ENCODE results near the gene TPM4.

TPM4 gene

GRCh38 chr19:16041299-16041990, 34.9 kb upstream of the TPM4 start:
- peak; percentile 57 to 67 for DNase-seq (ENCODE audit: low read depth in 1 of 2, low spot score in 1 of 2)

GRCh38 chr19:16041991-16042386, 34.3 kb upstream of the TPM4 start:
- no peak for DNase-seq (ENCODE audit: low read depth in 1 of 2, low spot score in 1 of 2)

- DNase-seq (ENCODE audit: low read depth in 1 of 2, low spot score in 1 of 2): no peak
Observed at GRCh38 chr19:16042533-16043085, 33.7 kb upstream of the TPM4 start.

- DNase-seq (ENCODE audit: low read depth in 1 of 2, low spot score in 1 of 2): no peak
Observed at GRCh38 chr19:16043156-16043757, 33.0 kb upstream of the TPM4 start.

DNA sequence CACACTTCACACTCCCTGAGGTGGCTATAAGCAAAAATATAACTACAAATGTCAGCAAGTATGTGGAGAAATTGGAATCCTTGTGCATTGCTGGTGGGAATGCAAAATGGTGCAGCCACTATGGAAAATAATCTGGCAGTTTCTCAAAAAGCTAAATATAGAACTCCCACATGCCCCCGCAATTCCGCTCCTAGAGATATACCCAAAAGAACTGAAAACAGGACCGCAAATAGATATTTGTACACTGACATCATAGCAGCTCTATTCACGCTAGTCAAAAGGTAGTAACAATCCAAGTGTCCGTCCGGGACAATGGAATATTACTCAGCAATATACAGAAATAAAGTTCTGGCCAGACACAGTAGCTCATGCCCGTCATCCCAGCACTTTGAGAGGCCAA, 31.5 kb upstream of the TPM4 start:
- no peak for DNase-seq (ENCODE audit: low read depth in 1 of 2, low spot score in 1 of 2)

- no peak for DNase-seq (ENCODE audit: low read depth in 1 of 2, low spot score in 1 of 2)
Observed at GRCh38 chr19:16045171-16045570, 31.1 kb upstream of the TPM4 start.

- no peak for DNase-seq (ENCODE audit: low read depth in 1 of 2, low spot score in 1 of 2)
Observed at GRCh38 chr19:16045893-16046292, 30.4 kb upstream of the TPM4 start.

DNA sequence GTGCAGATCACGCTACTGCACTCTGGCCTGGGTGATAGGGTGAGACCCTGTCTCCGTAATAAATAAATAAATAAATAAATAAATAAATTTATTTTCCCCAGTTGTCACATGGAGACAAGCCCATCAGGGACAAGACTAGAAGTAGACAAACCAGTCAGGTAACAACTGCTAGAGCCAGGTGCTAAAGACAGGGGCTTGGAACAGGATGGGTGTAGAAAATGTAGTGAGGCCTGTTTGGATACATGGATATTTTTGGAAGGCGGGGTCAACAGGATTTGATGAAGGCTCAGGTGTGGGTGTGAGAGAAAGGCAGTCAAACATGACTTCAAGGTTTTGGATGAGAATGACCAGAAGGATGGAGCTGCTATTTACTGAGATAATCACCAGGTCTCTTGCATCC, 27.7 kb upstream of the TPM4 start:
- no peak for DNase-seq (ENCODE audit: low read depth in 1 of 2, low spot score in 1 of 2)

- DNase-seq (ENCODE audit: low read depth in 1 of 2, low spot score in 1 of 2): no peak
Observed at GRCh38 chr19:16051254-16052025, 24.9 kb upstream of the TPM4 start.

DNA sequence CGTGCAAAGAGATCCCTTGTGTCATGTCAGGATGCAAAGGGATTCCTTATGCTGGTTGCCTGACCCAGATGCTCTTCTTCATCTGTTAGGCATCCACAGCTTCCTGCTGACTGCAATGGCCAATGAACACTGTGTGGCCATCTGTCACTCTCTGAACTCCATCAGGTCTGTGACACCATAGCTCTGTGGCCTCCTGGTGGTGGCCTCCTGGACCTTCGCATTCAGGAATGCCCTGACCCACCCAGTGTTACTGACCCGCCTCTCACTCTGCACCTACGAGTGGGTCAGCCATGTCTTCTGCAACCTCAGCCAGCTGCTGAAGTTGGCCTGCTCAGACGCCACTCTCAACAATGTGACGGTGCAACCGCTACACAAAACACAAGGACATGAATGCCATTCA, 23.9 kb upstream of the TPM4 start:
- no peak for DNase-seq (ENCODE audit: low read depth in 1 of 2, low spot score in 1 of 2)

DNA sequence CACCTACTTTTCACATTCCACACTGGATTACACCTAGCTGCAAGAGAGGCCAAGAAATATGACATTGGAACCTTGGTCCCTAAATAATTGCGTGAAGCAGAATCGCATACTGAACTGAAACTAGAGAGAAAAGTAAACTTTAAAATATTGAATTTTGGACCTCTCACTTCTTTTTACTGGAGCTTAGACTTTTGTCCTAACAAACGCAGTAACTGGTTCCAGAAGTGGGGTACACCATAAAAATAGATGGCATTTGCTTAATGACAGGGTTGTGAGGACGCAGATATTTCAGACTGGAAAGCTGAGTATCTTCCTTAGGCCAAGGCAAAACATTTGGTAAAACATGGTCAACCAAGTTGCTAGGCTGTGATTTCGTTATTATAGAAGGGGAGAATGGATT, 19.2 kb upstream of the TPM4 start:
- DNase-seq (ENCODE audit: low read depth in 1 of 2, low spot score in 1 of 2): no peak

DNA sequence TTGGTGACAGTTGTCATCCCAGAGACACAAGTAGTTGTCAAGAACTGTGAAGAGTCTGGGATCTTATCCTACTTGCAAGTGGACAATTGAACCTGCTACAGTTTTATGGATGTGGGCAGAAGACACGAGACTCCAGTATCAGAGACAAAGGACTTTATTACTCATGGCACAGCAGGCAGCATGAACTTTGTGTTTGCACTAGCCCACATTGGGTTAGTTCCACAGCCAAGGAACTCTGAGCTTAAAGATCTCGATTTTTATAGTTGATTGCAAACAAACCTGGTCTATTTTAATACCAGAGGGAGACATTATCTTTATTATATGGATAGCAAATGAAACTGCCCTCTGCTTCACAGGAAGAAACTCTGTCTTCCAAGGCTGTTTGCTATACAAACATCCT, 16.0 kb upstream of the TPM4 start:
- DNase-seq (ENCODE audit: low read depth in 1 of 2, low spot score in 1 of 2): no peak

GRCh38 chr19:16061943-16062342, 14.4 kb upstream of the TPM4 start:
- no peak for DNase-seq (ENCODE audit: low read depth in 1 of 2, low spot score in 1 of 2)

GRCh38 chr19:16062789-16063188, 13.5 kb upstream of the TPM4 start:
- peak; percentile 54 to 59 for DNase-seq (ENCODE audit: low read depth in 1 of 2, low spot score in 1 of 2)

GRCh38 chr19:16064209-16064889, 11.9 kb upstream of the TPM4 start:
- no peak for DNase-seq (ENCODE audit: low read depth in 1 of 2, low spot score in 1 of 2)

DNA sequence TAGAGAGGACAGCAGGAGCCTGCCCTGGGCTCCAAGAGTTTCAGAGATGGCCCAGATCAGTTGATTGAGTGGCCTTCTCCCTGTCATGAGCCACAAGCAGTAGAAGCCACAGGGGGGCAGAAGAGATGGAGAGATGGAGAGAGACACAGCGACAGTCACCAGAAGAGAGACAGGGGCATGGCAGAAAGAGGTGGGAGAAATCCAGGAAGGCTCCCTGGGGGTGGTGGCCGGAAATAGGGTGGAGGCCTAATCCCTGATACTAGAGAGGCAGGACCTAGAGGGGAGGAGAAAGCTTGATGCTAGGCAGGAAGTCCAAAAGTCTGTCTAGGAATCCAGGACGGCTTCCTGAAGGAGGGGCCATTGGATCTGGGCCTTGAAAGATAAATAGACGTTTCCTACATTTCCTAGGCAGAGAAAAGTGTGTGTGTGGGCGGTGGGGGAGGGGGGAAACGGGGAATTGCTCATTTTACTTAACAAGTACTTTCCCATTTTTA, 9.6 kb upstream of the TPM4 start:
- DNase-seq (ENCODE audit: low read depth in 1 of 2, low spot score in 1 of 2): no peak

- no peak for DNase-seq (ENCODE audit: low read depth in 1 of 2, low spot score in 1 of 2)
Observed at GRCh38 chr19:16067205-16067938, 8.9 kb upstream of the TPM4 start.

DNA sequence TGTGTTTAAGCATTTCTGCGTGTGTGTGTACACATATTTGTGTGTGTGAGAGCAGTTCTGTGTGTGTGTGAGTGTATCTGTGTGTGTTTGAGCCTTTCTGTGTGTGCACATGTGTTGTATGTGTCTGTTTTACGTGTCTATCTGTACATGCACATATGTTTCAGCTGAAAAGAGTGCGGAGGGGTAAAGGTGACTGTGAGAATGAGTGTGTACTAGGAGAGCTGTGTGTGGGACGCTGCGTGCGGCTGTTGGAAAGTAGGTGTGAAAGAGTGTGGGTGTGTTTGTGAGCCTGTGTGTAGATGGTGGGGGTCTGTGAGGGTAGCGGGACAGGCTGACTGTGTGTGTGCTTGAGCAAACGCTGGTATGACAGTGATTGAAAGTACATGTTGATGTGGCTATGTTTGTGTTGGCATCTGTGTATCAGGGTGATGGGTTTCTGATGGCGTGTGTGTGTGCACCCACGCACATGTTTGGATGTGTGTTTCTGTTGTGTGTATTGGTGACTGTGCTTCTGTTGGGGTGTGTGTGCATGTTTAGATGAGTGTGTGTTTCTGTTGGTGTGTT, 7.5 kb upstream of the TPM4 start:
- DNase-seq (ENCODE audit: low read depth in 1 of 2, low spot score in 1 of 2): no peak

GRCh38 chr19:16069813-16070365, 6.4 kb upstream of the TPM4 start:
- DNase-seq (ENCODE audit: low read depth in 1 of 2, low spot score in 1 of 2): no peak

GRCh38 chr19:16070366-16070990, 5.8 kb upstream of the TPM4 start:
- peak; percentile 67 to 71 for DNase-seq (ENCODE audit: low read depth in 1 of 2, low spot score in 1 of 2)

Measured in activated T-helper 1 cell treated with anti-CD3 and anti-CD28 coated beads, Interleukin-2, amount 50 U/mL, for 16 hours (primary cell).